ENCODE data around the gene DNAJB6.

Gene DNAJB6

DNA sequence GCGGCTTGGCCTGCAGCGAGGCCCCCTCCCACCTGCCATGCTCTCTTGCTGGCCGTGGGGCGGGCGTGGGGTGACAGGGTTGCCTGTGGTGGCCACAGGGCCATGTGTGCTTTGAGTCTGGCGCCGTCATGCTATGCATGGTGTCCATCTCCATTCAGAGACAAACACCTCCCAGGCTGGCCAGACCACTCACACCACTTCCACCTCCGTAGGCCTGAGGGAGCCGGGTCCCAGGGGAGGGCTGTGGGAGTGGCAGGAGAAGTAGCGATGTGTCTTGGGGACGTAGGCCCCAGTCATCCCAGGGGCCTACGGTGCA, 65.5 kb downstream of the DNAJB6 start:
- H3K4me1 ChIP-seq (ENCODE audit: control insufficient read depth, insufficient read depth, low read length), result peaks cover 2% of the 10 kb centered on the region
- no peaks in the 10 kb centered on the region for H3K27me3 ChIP-seq (ENCODE audit: control insufficient read depth, insufficient read depth, low read length, poor library complexity, severe bottlenecking)
- no peak overlapping the region for H3K4me3 ChIP-seq (ENCODE audit: insufficient read depth, low read depth, low read length)
- no peaks in the 10 kb centered on the region for H3K36me3 ChIP-seq (ENCODE audit: control insufficient read depth, insufficient read depth, low read length)
- no peak overlapping the region for H3K27ac ChIP-seq (ENCODE audit: insufficient read depth, low read depth, low read length, poor library complexity, severe bottlenecking)
- H3K9me3 ChIP-seq (ENCODE audit: control insufficient read depth, low read length), result no peaks in the 10 kb centered on the region
- WGBS, 2 experiments, result 94 to 95% methylated on average over 12 of the region's 12 CpGs

DNA sequence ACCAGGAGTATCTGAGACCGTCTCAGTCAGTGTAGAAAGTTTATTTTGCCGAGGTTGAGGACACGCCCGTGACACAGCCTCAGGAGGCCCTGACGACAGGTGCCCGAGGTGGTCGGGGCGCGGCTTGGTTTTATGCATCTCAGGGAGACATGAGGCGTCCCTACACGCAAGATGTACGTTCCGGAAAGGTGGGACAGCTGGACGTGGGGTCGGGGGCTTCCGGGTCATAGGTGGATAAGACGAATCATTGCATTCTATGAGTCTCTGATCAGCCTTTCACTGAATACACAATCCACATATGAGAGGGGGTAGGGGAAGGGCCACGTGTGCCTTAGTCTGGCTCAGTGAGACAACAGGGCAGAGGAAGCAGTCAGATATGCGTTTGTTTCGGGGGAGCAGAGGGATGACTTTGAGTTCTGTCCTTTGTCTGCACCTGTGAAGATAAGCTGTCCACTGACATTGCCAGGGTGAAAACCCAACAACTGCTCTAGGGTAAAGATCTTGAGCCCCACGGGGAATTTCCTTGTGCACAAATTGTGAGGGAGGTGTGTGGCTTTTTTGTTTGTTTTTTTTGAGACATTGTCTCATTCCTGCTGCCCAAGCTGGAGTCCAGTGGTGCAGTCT, 66.2 kb downstream of the DNAJB6 start:
- Histone ChIP-seq H3K4me3 (ENCODE audit: insufficient read depth, low read depth, low read length) (no peak overlapping the region), H3K27ac (ENCODE audit: insufficient read depth, low read depth, low read length, poor library complexity, severe bottlenecking) (no peak overlapping the region)
- WGBS, 2 experiments, result 94 to 95% methylated on average over 21 of the region's 21 CpGs

DNA sequence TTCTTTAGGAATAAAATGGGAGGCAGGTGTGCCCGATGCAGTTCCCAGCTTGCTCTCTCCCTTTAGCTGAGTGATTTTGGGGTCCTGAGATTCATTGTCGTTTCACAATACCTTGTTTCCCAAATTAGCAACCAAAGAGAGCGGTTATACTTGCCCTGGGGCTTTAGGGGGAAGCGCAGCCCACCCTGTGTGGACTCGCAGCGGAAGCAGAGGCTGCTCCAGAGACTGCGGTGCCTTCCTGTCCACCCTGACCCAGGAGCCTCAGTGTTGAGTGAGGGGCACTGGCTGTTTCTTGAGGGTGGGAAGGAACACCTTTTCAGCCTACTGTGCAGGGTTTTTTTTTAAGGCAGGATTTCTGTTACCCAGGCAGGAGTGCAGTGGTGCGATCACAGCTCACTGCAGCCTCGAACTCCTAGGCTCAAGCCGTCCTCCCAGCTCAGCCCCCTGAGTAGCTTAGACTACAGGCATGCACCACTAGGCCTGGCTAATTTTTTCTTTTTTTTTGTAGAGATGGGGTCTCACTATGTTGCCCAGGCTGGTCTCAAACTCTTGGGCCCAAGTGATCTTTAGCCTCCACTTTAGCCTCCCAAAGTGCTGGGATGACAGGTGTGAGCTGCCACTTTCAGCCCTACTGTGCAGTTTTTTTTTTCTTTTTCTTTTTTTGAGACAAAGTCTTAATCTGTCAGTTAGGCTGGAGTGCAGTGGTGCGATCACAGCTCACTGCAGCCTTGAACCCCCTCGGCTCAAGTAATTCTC, 67.0 kb downstream of the DNAJB6 start:
- no peaks in the 10 kb centered on the region for H3K36me3 ChIP-seq (ENCODE audit: control insufficient read depth, insufficient read depth, low read length)
- no peaks in the 10 kb centered on the region for H3K4me1 ChIP-seq (ENCODE audit: control insufficient read depth, insufficient read depth, low read length)
- H3K27ac ChIP-seq (ENCODE audit: insufficient read depth, low read depth, low read length, poor library complexity, severe bottlenecking), result no peak overlapping the region
- no peaks in the 10 kb centered on the region for H3K9me3 ChIP-seq (ENCODE audit: control insufficient read depth, low read length)
- H3K4me3 ChIP-seq (ENCODE audit: insufficient read depth, low read depth, low read length), result no peak overlapping the region
- 91 to 92% methylated on average over 12 of the region's 12 CpGs for WGBS, 2 experiments
- H3K27me3 ChIP-seq (ENCODE audit: control insufficient read depth, insufficient read depth, low read length, poor library complexity, severe bottlenecking), result no peaks in the 10 kb centered on the region

More for the DNA sequence above, 66.2 kb downstream of the DNAJB6 start:
- H3K27me3 ChIP-seq (ENCODE audit: control insufficient read depth, insufficient read depth, low read length, poor library complexity, severe bottlenecking), result no peaks in the 10 kb centered on the region
- no peaks in the 10 kb centered on the region for H3K4me1 ChIP-seq (ENCODE audit: control insufficient read depth, insufficient read depth, low read length)
- no peaks in the 10 kb centered on the region for H3K9me3 ChIP-seq (ENCODE audit: control insufficient read depth, low read length)
- no peaks in the 10 kb centered on the region for H3K36me3 ChIP-seq (ENCODE audit: control insufficient read depth, insufficient read depth, low read length)

DNA sequence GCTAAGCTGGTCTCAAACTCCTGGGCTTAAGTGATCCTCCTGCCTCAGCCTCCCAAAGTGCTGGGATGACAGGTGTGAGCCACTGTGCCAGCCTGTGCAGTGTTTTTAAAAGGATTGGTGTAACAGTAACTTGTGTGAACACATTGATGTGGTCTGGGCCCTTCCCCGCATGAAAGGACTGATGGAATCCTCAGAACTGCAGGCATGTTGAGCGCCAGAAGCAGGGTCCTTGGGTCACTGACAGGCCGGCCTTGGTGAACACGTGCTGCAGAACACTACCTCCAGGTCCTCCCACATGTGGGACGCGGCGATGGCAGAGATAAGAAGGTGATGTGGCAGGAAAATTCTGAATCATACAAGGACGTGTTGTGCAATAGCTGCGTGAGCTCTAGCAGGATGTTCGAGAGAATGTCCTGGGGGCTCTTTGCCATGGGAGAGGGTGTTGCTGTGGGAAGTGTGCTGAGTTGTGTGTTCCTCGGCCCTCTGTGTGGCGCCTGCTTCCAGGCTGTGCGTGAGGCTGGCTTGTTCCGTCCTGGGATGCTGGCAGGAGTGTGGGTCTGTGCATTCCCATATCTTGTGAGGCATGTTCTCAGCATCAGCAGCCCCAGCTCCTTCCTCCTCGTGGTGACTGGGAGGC, 68.2 kb downstream of the DNAJB6 start:
- Histone ChIP-seq H3K36me3 (ENCODE audit: control insufficient read depth, insufficient read depth, low read length) (no peaks in the 10 kb centered on the region), H3K4me3 (ENCODE audit: insufficient read depth, low read depth, low read length) (no peak overlapping the region), H3K27ac (ENCODE audit: insufficient read depth, low read depth, low read length, poor library complexity, severe bottlenecking) (no peak overlapping the region), H3K27me3 (ENCODE audit: control insufficient read depth, insufficient read depth, low read length, poor library complexity, severe bottlenecking) (no peaks in the 10 kb centered on the region), H3K9me3 (ENCODE audit: control insufficient read depth, low read length) (no peaks in the 10 kb centered on the region), H3K4me1 (ENCODE audit: control insufficient read depth, insufficient read depth, low read length) (no peaks in the 10 kb centered on the region)
- WGBS, 2 experiments, result 92% methylated on average over 15 of the region's 15 CpGs

DNA sequence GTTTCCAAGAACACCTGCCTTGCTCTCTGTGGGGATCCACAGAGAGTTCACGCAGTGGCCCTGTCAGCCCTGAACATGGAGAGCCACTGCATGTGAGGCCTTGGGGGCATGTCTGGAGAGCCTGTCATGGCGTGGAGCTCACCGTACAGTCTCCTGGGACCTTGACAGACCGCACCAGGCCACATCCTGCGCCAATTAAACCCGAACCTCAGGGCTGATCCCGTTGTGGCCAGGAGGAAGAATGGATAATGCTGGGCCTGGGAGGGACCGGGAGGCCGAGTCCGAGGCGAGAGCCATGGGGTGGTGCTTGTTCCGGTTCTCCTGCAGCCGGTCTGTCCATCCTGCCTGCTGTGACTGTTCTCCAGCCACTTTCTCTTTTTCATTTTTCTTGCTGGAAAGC, 68.7 kb downstream of the DNAJB6 start:
- Histone ChIP-seq H3K4me3 (ENCODE audit: insufficient read depth, low read depth, low read length) (no peak overlapping the region), H3K9me3 (ENCODE audit: control insufficient read depth, low read length) (no peaks in the 10 kb centered on the region), H3K27me3 (ENCODE audit: control insufficient read depth, insufficient read depth, low read length, poor library complexity, severe bottlenecking) (no peaks in the 10 kb centered on the region), H3K4me1 (ENCODE audit: control insufficient read depth, insufficient read depth, low read length) (no peaks in the 10 kb centered on the region), H3K36me3 (ENCODE audit: control insufficient read depth, insufficient read depth, low read length) (no peaks in the 10 kb centered on the region), H3K27ac (ENCODE audit: insufficient read depth, low read depth, low read length, poor library complexity, severe bottlenecking) (no peak overlapping the region)
- WGBS, 2 experiments, result 95 to 96% methylated on average over 13 of the region's 13 CpGs

DNA sequence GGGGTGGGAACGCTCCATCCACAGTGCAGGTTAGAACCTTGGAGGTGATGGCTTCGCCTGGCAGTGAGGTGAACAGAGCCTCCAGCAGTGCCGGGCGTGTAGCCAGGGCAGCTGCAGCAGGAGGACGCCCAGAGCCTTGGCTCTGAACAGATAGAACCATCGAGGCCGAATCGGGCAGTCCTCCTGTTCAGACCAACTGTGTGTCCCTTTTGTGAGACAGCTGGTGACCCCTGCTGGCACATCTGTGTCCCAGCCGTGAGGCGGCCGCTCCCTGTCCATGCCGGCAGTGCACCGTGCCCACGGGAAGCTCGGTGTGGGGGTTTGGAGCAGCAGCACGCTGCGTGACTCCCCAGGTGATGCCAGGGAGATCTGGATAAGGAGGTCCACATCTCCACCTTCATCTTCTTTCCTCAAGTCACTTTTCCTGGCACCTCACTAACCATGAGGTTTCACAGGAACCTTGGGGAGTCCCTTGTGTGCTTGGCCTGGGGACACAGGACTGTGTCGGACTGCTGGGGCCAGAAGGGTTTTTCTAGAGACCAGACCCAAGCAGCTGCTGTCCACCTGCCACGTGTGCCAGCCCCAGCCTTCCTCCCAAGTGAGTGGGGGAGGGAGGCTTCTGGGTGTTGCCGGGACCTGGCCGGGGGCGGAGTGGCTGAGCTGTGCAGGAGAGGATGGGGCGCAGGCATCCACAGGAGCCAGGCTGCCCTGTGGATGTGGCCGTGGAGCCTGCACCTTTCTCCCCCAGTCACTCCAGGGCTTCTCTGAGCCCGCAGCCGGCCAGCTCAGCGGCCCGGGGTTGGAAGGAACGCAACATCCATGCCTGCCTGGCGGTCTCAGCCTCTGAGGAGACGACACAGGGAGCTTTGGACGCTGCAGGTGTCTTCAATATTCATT, 69.4 kb downstream of the DNAJB6 start:
- Histone ChIP-seq H3K27ac (ENCODE audit: insufficient read depth, low read depth, low read length, poor library complexity, severe bottlenecking) (no peak overlapping the region), H3K4me1 (ENCODE audit: control insufficient read depth, insufficient read depth, low read length) (no peaks in the 10 kb centered on the region), H3K9me3 (ENCODE audit: control insufficient read depth, low read length) (no peaks in the 10 kb centered on the region), H3K36me3 (ENCODE audit: control insufficient read depth, insufficient read depth, low read length) (no peaks in the 10 kb centered on the region), H3K27me3 (ENCODE audit: control insufficient read depth, insufficient read depth, low read length, poor library complexity, severe bottlenecking) (no peaks in the 10 kb centered on the region), H3K4me3 (ENCODE audit: insufficient read depth, low read depth, low read length) (no peak overlapping the region)
- 91 to 93% methylated on average over 32 of the region's 32 CpGs for WGBS, 2 experiments

DNA sequence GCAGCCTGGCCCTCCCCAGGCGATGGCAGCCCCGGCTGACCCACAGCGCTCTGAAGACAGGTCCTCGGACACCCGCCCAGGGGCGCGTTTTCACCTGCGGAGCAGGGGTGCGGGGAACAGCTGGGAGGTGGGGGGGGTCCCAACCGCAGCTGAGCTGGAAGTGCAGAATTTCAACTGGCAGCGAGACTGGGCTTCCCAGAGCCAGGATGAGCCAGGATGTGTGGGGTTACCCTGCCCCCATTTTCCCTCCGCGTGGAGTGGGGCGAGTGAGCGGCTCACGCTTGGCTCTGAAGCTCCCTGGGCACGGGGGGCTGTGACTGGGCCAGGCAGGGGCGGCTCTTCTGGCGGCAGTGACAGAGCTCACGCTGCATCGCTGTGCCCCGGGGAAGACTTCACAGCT, 70.2 kb downstream of the DNAJB6 start:
- Histone ChIP-seq H3K4me3 (ENCODE audit: insufficient read depth, low read depth, low read length) (no peak overlapping the region), H3K36me3 (ENCODE audit: control insufficient read depth, insufficient read depth, low read length) (no peaks in the 10 kb centered on the region), H3K4me1 (ENCODE audit: control insufficient read depth, insufficient read depth, low read length) (peaks cover under 1% of the 10 kb centered on the region), H3K9me3 (ENCODE audit: control insufficient read depth, low read length) (no peaks in the 10 kb centered on the region), H3K27me3 (ENCODE audit: control insufficient read depth, insufficient read depth, low read length, poor library complexity, severe bottlenecking) (no peaks in the 10 kb centered on the region), H3K27ac (ENCODE audit: insufficient read depth, low read depth, low read length, poor library complexity, severe bottlenecking) (no peak overlapping the region)
- WGBS, 2 experiments, result 95 to 97% methylated on average over 22 of the region's 22 CpGs

DNA sequence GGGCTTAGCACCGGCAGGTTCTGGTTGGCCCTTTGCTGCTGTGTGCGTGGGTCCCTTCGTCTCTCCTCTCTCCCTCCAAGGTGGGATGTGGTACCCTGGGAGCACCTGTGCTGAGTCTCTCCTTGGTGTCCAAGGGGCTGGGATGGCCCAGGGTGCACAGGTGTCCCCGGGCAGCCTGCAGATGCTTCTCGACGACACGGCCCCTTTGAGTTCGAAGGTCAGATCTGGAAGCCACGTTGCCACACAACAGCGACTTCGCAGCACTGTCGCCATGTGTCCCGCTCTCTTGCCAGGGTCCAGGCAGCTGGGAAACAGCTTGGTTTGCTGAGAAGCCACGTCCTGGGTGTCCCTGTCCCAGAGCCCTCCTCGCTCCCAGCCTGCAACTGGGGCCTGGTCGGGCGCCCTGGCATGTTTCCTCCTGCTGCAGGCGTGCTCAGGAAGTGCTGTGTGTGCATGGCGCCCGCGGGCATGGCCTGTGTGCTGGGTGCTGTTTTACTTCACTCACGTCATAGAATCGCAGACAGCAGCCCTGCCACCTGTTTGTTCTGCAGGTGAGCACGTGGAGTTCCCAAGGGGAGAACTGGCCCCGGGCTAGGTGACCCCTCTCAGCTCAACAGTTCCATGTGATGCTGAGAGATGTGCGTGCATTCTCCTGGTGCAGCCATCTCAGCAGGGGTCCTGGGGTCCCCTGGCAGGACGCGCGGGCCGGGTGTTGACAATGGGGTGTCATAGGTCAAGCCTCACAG, 70.9 kb downstream of the DNAJB6 start:
- WGBS, 2 experiments, result 92 to 94% methylated on average over 30 of the region's 30 CpGs
- H3K4me3 ChIP-seq (ENCODE audit: insufficient read depth, low read depth, low read length), result no peak overlapping the region
- no peaks in the 10 kb centered on the region for H3K27me3 ChIP-seq (ENCODE audit: control insufficient read depth, insufficient read depth, low read length, poor library complexity, severe bottlenecking)
- no peaks in the 10 kb centered on the region for H3K36me3 ChIP-seq (ENCODE audit: control insufficient read depth, insufficient read depth, low read length)
- H3K27ac ChIP-seq (ENCODE audit: insufficient read depth, low read depth, low read length, poor library complexity, severe bottlenecking), result no peak overlapping the region
- H3K9me3 ChIP-seq (ENCODE audit: control insufficient read depth, low read length), result no peaks in the 10 kb centered on the region
- peaks cover 8% of the 10 kb centered on the region for H3K4me1 ChIP-seq (ENCODE audit: control insufficient read depth, insufficient read depth, low read length)

DNA sequence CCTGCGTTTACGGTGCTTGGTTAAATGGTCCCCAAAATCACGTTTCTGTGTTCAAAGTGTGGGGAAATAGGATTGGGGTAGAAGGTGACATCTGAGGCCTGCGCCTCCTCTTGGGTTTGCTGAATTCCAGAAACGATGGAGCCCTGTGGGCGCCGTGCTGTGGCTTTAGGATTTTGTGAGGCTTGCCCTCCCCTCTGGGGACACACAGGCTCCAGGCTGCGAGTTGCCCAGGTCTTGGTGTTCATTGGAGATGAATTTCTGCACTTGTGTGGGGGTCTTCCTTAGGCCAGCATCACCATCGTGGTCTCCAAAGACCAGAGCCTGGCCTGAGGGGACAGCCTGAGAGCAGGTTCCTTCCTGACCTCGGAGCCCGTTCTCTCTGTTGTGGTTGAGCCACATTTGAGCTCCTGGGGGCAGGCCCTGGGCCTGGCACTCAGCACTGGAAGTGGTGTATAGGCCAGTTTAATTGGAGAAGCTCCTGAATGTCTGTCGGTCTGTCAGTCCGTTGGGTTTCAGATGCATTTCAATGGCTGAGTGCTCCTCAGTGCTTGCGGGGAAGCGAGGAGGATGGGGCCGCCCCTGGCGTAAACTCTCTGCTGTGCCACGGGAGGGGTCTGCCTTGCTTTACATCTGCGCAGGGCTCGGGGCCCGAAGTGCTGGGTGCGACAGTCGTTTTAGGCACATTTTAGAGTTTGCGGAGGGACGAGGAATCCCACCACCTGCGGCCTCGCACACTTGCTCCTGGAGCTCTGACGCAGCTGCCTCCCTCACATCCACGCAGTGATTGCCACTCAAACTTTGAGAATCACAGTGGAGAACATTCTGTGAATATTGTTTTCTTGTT, 71.7 kb downstream of the DNAJB6 start:
- no peak overlapping the region for H3K27ac ChIP-seq (ENCODE audit: insufficient read depth, low read depth, low read length, poor library complexity, severe bottlenecking)
- peaks cover 16% of the 10 kb centered on the region for H3K4me1 ChIP-seq (ENCODE audit: control insufficient read depth, insufficient read depth, low read length)
- no peaks in the 10 kb centered on the region for H3K36me3 ChIP-seq (ENCODE audit: control insufficient read depth, insufficient read depth, low read length)
- no peaks in the 10 kb centered on the region for H3K27me3 ChIP-seq (ENCODE audit: control insufficient read depth, insufficient read depth, low read length, poor library complexity, severe bottlenecking)
- WGBS, 2 experiments, result 91 to 92% methylated on average over 29 of the region's 29 CpGs
- H3K9me3 ChIP-seq (ENCODE audit: control insufficient read depth, low read length), result no peaks in the 10 kb centered on the region
- no peak overlapping the region for H3K4me3 ChIP-seq (ENCODE audit: insufficient read depth, low read depth, low read length)
